ENCODE data around the gene SNX32.

Gene SNX32

DNA sequence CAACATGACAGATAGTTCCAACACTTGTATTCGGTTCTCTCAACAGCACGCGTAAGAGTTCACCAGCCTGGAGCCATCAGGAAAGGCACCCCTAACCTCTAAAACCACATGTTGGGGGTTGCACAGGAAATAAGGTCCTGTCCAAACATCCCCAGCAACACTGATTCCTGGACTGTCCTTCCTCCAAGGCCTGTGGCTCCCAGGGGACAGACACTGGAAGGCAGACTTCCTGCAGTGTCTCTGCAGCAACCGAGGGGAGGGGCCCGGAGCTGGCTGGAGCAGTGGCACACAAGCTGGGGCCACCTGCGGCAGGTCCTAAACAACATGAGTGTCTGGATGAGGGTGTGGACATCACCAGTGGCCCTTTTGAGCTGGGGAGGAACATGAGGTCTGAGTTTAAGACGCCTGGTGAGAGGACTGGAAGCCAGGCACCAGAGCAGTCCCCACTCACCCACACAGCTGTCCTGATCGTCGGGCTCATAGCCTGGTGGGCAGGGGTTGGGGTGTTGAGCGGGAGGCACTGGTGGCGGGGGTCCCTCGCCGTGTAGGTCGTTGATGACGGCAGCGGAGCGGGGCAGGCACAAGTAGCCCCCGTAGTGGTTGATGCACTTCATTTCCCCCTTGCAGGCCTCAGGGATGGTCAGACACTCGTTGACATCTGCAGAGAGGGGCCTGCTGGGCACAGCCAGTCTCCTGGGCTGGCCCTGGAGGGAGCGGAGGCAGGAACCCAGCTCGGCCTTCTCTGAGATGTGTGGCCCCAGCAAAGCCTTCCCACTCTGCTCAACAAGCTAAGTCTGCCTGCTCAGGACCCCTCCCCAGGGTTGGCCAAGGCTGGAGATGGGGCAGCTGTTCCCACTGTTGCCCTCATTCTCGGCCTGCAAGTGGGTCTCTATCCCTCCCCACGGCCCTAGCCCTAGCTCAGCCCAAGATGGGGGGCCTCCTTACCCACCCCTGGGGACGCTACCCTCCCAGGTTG, 37.2 kb downstream of the SNX32 start:
- no peak overlapping the region for H3K27ac ChIP-seq (ENCODE audit: low read depth, low read length)
- H3K9ac ChIP-seq (ENCODE audit: low read length): no peak overlapping the region
- H3K4me2 ChIP-seq (ENCODE audit: low read depth, low read length, poor library complexity, severe bottlenecking): no peak overlapping the region
- H3K4me3 ChIP-seq (ENCODE audit: insufficient read depth, low read length, poor library complexity, severe bottlenecking): no peak overlapping the region
- no peaks in the 10 kb centered on the region for H3K9me2 ChIP-seq (replicated peaks; ENCODE audit: insufficient read depth, low read length)
- no peaks in the 10 kb centered on the region for H3K36me3 ChIP-seq (ENCODE audit: low read length)
- no peaks in the 10 kb centered on the region for H3F3A ChIP-seq (ENCODE audit: insufficient read depth)
- H2AFZ ChIP-seq (ENCODE audit: low read depth, low read length, severe bottlenecking): no peak overlapping the region
- H3K79me2 ChIP-seq (ENCODE audit: insufficient read depth, low read length): no peaks in the 10 kb centered on the region
- no peaks in the 10 kb centered on the region for H3K9me3 ChIP-seq (ENCODE audit: insufficient read depth, low read length)
- no peaks in the 10 kb centered on the region for H3K27me3 ChIP-seq (ENCODE audit: low read length)
- H4K20me1 ChIP-seq (ENCODE audit: low read depth, low read length): no peaks in the 10 kb centered on the region
- TF ChIP-seq EZH2phosphoT487 (conservative IDR thresholded peaks at IDR 0.05; ENCODE audit: low read length) (no peak), CTCF (IDR thresholded peaks at IDR 0.05; ENCODE audit: insufficient read depth, low read length, poor library complexity, severe bottlenecking) (no peak)

- no peak overlapping the region for H3K9ac ChIP-seq (ENCODE audit: low read length)
- H3K27ac ChIP-seq (ENCODE audit: low read depth, low read length): no peak overlapping the region
- H3K27me3 ChIP-seq (ENCODE audit: low read length): no peaks in the 10 kb centered on the region
- no peaks in the 10 kb centered on the region for H3F3A ChIP-seq (ENCODE audit: insufficient read depth)
- TF ChIP-seq EZH2phosphoT487 (conservative IDR thresholded peaks at IDR 0.05; ENCODE audit: low read length) (no peak), CTCF (IDR thresholded peaks at IDR 0.05; ENCODE audit: insufficient read depth, low read length, poor library complexity, severe bottlenecking) (no peak)
- no peaks in the 10 kb centered on the region for H4K20me1 ChIP-seq (ENCODE audit: low read depth, low read length)
- no peaks in the 10 kb centered on the region for H3K9me2 ChIP-seq (replicated peaks; ENCODE audit: insufficient read depth, low read length)
- no peaks in the 10 kb centered on the region for H3K9me3 ChIP-seq (ENCODE audit: insufficient read depth, low read length)
- H3K4me2 ChIP-seq (ENCODE audit: low read depth, low read length, poor library complexity, severe bottlenecking): no peak overlapping the region
- H3K79me2 ChIP-seq (ENCODE audit: insufficient read depth, low read length): no peaks in the 10 kb centered on the region
- no peak overlapping the region for H3K4me3 ChIP-seq (ENCODE audit: insufficient read depth, low read length, poor library complexity, severe bottlenecking)
- H3K36me3 ChIP-seq (ENCODE audit: low read length): no peaks in the 10 kb centered on the region
- H2AFZ ChIP-seq (ENCODE audit: low read depth, low read length, severe bottlenecking): no peak overlapping the region
These were observed 38.2 kb downstream of the SNX32 start for GRCh38 chr11:65871811-65872548.

DNA sequence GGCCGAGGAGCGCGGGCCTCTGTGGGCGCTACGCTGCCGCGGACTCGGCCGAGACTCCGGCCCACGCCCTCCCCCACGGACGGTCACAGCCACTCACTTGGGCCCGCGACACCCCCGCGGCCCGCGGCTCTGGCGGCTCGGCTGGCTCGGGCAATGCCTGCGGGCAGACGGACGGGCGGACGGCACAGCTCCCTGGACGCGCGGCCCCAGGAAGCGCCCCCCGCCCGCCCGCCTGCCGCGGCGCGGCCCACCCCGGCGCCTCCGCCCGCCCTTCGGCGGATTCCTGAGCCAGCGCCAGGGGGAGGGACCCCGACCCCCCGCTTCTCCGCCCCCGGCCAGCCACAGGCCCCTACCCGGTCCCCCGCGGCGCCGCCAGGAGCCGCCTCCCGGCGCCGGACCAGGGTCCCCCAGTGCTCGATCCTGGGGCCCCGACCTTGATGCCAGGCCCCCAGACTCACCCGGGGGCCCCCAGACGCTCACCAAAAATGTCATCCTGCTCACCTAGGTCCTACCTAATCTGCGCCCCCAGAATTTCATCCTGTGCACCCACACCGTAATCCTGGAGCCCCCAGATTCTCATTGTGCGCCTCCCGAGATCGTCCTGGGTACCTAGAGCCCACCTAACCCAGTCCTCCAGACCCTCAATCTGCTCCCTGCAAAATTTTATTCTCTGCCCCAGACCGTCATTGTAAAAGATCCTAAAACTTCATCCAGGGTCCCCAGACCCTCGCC, 39.0 kb downstream of the SNX32 start, which contains the start of gene EFEMP2:
Gene EFEMP2, minus strand, starts transcription at position 215 of the 732 bp plus-strand sequence. CDS start 446 bp downstream, outside the sequence.
- TF ChIP-seq EZH2phosphoT487 (conservative IDR thresholded peaks at IDR 0.05; ENCODE audit: low read length) (no peak), CTCF (IDR thresholded peaks at IDR 0.05; ENCODE audit: insufficient read depth, low read length, poor library complexity, severe bottlenecking) (no peak)
- Histone ChIP-seq H3K9me3 (ENCODE audit: insufficient read depth, low read length) (no peaks in the 10 kb centered on the region), H3K79me2 (ENCODE audit: insufficient read depth, low read length) (no peaks in the 10 kb centered on the region), H3K36me3 (ENCODE audit: low read length) (no peaks in the 10 kb centered on the region), H3K9ac (ENCODE audit: low read length) (peak within 1 kb of the TSS; percentile 51), H3K9me2 (replicated peaks; ENCODE audit: insufficient read depth, low read length) (no peaks in the 10 kb centered on the region), H4K20me1 (ENCODE audit: low read depth, low read length) (no peaks in the 10 kb centered on the region), H3F3A (ENCODE audit: insufficient read depth) (no peaks in the 10 kb centered on the region), H3K4me3 (ENCODE audit: insufficient read depth, low read length, poor library complexity, severe bottlenecking) (peak within 1 kb of the TSS; percentile 46), H3K27ac (ENCODE audit: low read depth, low read length) (no peak within 1 kb of the TSS), H2AFZ (ENCODE audit: low read depth, low read length, severe bottlenecking) (peak within 1 kb of the TSS; percentile 78), H3K27me3 (ENCODE audit: low read length) (no peaks in the 10 kb centered on the region), H3K4me2 (ENCODE audit: low read depth, low read length, poor library complexity, severe bottlenecking) (peak within 1 kb of the TSS; percentile 59)

Measured in SU-DHL-6 (cell line).